Naive thymus-derived CD4-positive, alpha-beta T cell (primary cell): ENCODE results near the gene SERPINA9. TPM values are rescaled to one million over a fixed set of nuclear protein-coding genes. Genes with fewer than 3 reads are reported as not detected.
"Not testable (repeated sequence)": the region's sequence is repeated elsewhere in the genome, so short reads cannot be mapped to it uniquely, and the experiment has no call there.

ENCODE experiments used
- ATAC-seq: fragments of 150-1000 bp; cut with Tn5 transposase; 2 replicates; pipeline ENCODE4 v1.10.0; 2021; ENCODE audit warnings: mild to moderate bottlenecking, moderate library complexity
- CTCF ChIA-PET: fragments of 350-600 bp; sonication (Branson Sonifier 250); formaldehyde crosslinking; loops from one replicate; lab custom pipeline; 2021; ENCODE audit warnings: antibody characterized with exemption; lab: Charles Lee
- POLR2A ChIA-PET: fragments of 350-600 bp; sonication (Branson Sonifier 250); formaldehyde crosslinking; loops from one replicate; lab custom pipeline; 2021; ENCODE audit warnings: antibody characterized with exemption, inconsistent platforms; lab: Charles Lee
- DNase-seq, 9 donors: peaks; one replicate each; pipeline versions ENCODE4 v3.0.0 to v3.0.0-alpha.2; 2020 to 2022; ENCODE audit warnings: mixed read lengths in 1 of 9
- H3K27ac ChIP-seq: one replicate; pipeline ENCODE4 v1.7.0; 2013; ENCODE audit warnings: mild to moderate bottlenecking, low read depth, low read length, moderate library complexity
- H3K27me3 ChIP-seq, 2 donors: one replicate each; pipeline ENCODE4 v1.7.0; 2013; ENCODE audit warnings: low read length in 2 of 2, mild to moderate bottlenecking in 2 of 2, moderate library complexity in 2 of 2; ENCODE audit not compliant: control insufficient read depth in 2 of 2, insufficient read depth in 2 of 2
- H3K36me3 ChIP-seq, 3 experiments: 1 replicate in 2 of 3; 2 replicates in 1 of 3; pipeline ENCODE4 v1.7.0; 2013; ENCODE audit warnings: low read length in 3 of 3, mild to moderate bottlenecking in 3 of 3, moderate library complexity in 1 of 3; ENCODE audit not compliant: insufficient read depth in 3 of 3, control insufficient read depth in 2 of 3
- H3K4me1 ChIP-seq, 2 donors: one replicate each; pipeline ENCODE4 v1.7.0; 2013; ENCODE audit warnings: low read length in 2 of 2, mild to moderate bottlenecking in 2 of 2, moderate library complexity in 1 of 2; ENCODE audit not compliant: control insufficient read depth in 2 of 2, insufficient read depth in 2 of 2
- H3K4me3 ChIP-seq: 2 replicates; pipeline ENCODE4 v1.7.0; 2013; ENCODE audit warnings: mild to moderate bottlenecking, low read length
- H3K9me3 ChIP-seq, 3 experiments: 1 replicate in 2 of 3; 2 replicates in 1 of 3; pipeline ENCODE4 v1.7.0; 2013; ENCODE audit warnings: low read length in 3 of 3; ENCODE audit not compliant: control insufficient read depth in 2 of 3
- H3K27ac Mint-ChIP-seq, 9 donors: one replicate each; pipeline ENCODE4 v1.8.0; 2020 to 2022; ENCODE audit warnings: mixed read lengths in 9 of 9, mild to moderate bottlenecking in 8 of 9, moderate library complexity in 5 of 9, inconsistent platforms in 2 of 9
- H3K27me3 Mint-ChIP-seq, 5 donors: one replicate each; pipeline ENCODE4 v1.8.0; 2021 to 2022; ENCODE audit warnings: mixed read lengths in 5 of 5, mild to moderate bottlenecking in 1 of 5
- H3K36me3 Mint-ChIP-seq, 5 donors: one replicate each; pipeline ENCODE4 v1.8.0; 2020 to 2022; ENCODE audit warnings: mixed read lengths in 5 of 5, mild to moderate bottlenecking in 3 of 5, inconsistent platforms in 1 of 5
- H3K4me1 Mint-ChIP-seq, 7 donors: one replicate each; pipeline ENCODE4 v1.8.0; 2020 to 2022; ENCODE audit warnings: mixed read lengths in 7 of 7, mild to moderate bottlenecking in 3 of 7, inconsistent platforms in 1 of 7
- H3K4me3 Mint-ChIP-seq, 10 donors: one replicate each; pipeline ENCODE4 v1.8.0; 2020 to 2022; ENCODE audit warnings: mild to moderate bottlenecking in 10 of 10, mixed read lengths in 10 of 10, moderate library complexity in 6 of 10, inconsistent platforms in 2 of 10
- H3K9me3 Mint-ChIP-seq, 11 donors: one replicate each; pipeline ENCODE4 v1.8.0; 2020 to 2022; ENCODE audit warnings: mixed read lengths in 11 of 11, mild to moderate bottlenecking in 4 of 11, inconsistent platforms in 1 of 11, moderate library complexity in 1 of 11
- intact Hi-C, 2 donors: fragments of 100-400 bp; cut with micrococcal nuclease; formaldehyde crosslinking; loops; one replicate each; pipeline ENCODE4 v1.15.1; 2023
- polyA plus RNA-seq, 2 donors: library from polyadenylated mRNA; unstranded; fragments of 300-500 nt; fragmentation: Illumina TruSeq; gene quantifications; one replicate each; pipeline ENCODE4 v1.2.3, GENCODE V29; 2021
- total RNA-seq, 6 experiments: library from RNA in 5 of 6; stranded (reverse) in 5 of 6; gene quantifications; 1 replicate in 5 of 6; 2 replicates in 1 of 6; pipeline ENCODE4 v1.2.3 and lab custom pipeline; 2021 to 2026

The SERPINA9 gene
- total and polyA plus RNA-seq, 7 experiments from 2014 or later: not detected

- H3K27me3 ChIP-seq: peaks cover 0 to 3% of the 10 kb centered on the region in 2 donors
- Mint-ChIP-seq H3K36me3 (peaks cover 0 to 5% (median 0%) of the 10 kb centered on the region in 5 donors), H3K27me3 (peaks cover 2 to 34% (median 25%) of the 10 kb centered on the region in 5 donors), H3K27ac (no peak overlapping the region), H3K4me1 (peaks cover 0 to 3% (median 0%) of the 10 kb centered on the region in 7 donors), H3K4me3 (no peak overlapping the region), H3K9me3 (peaks cover 0 to 24% (median 10%) of the 10 kb centered on the region in 11 donors)
- intact Hi-C loops: no loop called here
- H3K27ac ChIP-seq: no peak overlapping the region
- no peaks in the 10 kb centered on the region for H3K4me1 ChIP-seq
- ATAC-seq: no peak
- peaks cover 0 to 9% (median 0%) of the 10 kb centered on the region in 3 experiments for H3K9me3 ChIP-seq
- no peak overlapping the region for H3K4me3 ChIP-seq
- ChIA-PET POLR2A (no interaction called here), CTCF (no interaction called here)
- no peaks in the 10 kb centered on the region for H3K36me3 ChIP-seq
- no peak for DNase-seq
Measured at GRCh38 chr14:94483071-94483451, 7.1 kb upstream of the SERPINA9 start.

DNA sequence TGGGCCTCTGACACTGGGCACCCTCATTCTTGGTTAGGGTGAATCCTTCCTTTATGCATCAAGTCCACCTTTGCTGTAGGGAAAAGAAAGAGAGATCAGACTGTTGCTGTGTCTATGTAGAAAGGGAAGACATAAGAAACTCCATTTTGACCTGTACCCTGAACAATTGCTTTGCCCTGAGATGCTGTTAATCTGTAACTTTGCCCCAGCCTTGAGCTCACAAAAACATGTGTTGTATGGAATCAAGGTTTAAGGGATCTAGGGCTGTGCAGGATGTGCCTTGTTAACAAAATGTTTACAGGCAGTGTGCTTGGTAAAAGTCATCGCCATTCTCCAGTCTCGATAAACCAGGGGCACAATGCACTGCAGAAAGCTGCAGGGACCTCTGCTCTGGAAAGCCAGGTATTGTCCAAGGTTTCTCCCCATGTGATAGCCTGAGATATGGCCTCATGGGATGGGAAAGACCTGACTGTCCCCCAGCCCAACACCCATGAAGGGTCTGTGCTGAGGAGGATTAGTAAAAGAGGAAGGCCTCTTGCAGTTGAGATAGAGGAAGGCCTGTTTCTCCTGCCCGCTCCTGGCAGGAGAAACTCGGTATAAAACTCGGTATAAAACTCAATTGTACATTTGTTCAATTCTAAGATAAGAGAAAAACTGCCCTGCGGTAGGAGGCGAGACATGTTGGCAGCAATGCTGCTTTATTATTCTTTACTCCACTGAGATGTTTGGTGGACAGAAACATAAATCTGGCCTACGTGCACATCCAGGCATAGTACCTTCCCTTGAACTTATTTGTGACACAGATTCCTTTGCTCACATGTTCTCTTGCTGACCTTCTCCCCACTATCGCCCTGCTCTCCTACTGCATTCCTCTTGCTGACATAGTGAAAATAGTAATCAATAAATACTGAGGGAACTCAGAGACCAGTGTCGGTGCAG lies 6.4 kb upstream of the SERPINA9 start:
- H3K36me3 ChIP-seq, H3K4me1 ChIP-seq, H3K27me3 ChIP-seq, H3K4me3 Mint-ChIP-seq, intact Hi-C loops, DNase-seq, H3K27ac Mint-ChIP-seq, H3K4me3 ChIP-seq, H3K4me1 Mint-ChIP-seq, CTCF ChIA-PET, ATAC-seq, H3K9me3 ChIP-seq, H3K36me3 Mint-ChIP-seq, POLR2A ChIA-PET, H3K27ac ChIP-seq: not testable (repeated sequence)
- peaks cover 0 to 30% (median 13%) of the 10 kb centered on the region in 11 donors for H3K9me3 Mint-ChIP-seq
- peaks cover 2 to 33% (median 22%) of the 10 kb centered on the region in 5 donors for H3K27me3 Mint-ChIP-seq

GRCh38 chr14:94481468-94482131 lies 5.6 kb upstream of the SERPINA9 start:
- Mint-ChIP-seq H3K4me1 (peaks cover 0 to 3% (median 0%) of the 10 kb centered on the region in 7 donors), H3K27ac (no peak overlapping the region), H3K27me3 (peaks cover 2 to 29% (median 19%) of the 10 kb centered on the region in 5 donors), H3K4me3 (no peak overlapping the region), H3K9me3 (peaks cover 0 to 33% (median 17%) of the 10 kb centered on the region in 11 donors), H3K36me3 (peaks cover 0 to 9% (median 0%) of the 10 kb centered on the region in 5 donors)
- Histone ChIP-seq H3K4me1 (no peaks in the 10 kb centered on the region), H3K9me3 (peaks cover 0 to 9% (median 0%) of the 10 kb centered on the region in 3 experiments), H3K27ac (no peak overlapping the region), H3K36me3 (no peaks in the 10 kb centered on the region), H3K27me3 (peaks cover 0 to 3% of the 10 kb centered on the region in 2 donors), H3K4me3 (no peak overlapping the region)
- ChIA-PET POLR2A (no interaction called here), CTCF (no interaction called here)
- ATAC-seq (no peak), DNase-seq (no peak)
- intact Hi-C loops: no loop called here

DNA sequence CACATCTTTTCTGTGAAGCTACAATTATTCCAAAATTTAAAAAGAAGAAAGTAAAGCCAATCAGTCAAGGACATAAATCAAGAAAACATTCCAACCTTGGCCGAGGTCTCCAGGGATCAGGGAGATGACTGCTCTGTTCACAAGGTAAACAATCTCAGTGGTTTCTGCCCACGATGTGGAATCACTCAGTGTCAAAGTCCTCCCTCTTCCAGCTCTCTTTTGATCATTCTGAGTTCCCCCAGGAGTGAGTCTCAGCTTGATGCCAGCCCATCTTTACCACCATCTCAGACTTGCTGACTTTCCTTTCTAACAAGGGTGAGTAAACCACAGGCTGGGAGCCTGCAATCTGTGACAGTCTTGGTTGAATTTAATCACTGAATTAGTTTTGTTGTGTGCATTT lies 4.8 kb upstream of the SERPINA9 start:
- no peaks in the 10 kb centered on the region for H3K27me3 ChIP-seq
- H3K4me3 ChIP-seq: no peak overlapping the region
- ChIA-PET CTCF (no interaction called here), POLR2A (no interaction called here)
- DNase-seq (no peak), ATAC-seq (no peak)
- intact Hi-C loops: no loop called here
- H3K4me1 Mint-ChIP-seq: no peaks in the 10 kb centered on the region
- H3K36me3 Mint-ChIP-seq: peaks cover 0 to 9% (median 0%) of the 10 kb centered on the region in 5 donors
- no peak overlapping the region for H3K27ac Mint-ChIP-seq
- no peaks in the 10 kb centered on the region for H3K4me1 ChIP-seq
- peaks cover 0 to 33% (median 17%) of the 10 kb centered on the region in 11 donors for H3K9me3 Mint-ChIP-seq
- no peak overlapping the region for H3K27ac ChIP-seq
- no peak overlapping the region for H3K4me3 Mint-ChIP-seq
- peaks cover 2 to 22% (median 15%) of the 10 kb centered on the region in 5 donors for H3K27me3 Mint-ChIP-seq
- no peaks in the 10 kb centered on the region for H3K36me3 ChIP-seq
- H3K9me3 ChIP-seq: peaks cover 0 to 9% (median 0%) of the 10 kb centered on the region in 3 experiments

DNA sequence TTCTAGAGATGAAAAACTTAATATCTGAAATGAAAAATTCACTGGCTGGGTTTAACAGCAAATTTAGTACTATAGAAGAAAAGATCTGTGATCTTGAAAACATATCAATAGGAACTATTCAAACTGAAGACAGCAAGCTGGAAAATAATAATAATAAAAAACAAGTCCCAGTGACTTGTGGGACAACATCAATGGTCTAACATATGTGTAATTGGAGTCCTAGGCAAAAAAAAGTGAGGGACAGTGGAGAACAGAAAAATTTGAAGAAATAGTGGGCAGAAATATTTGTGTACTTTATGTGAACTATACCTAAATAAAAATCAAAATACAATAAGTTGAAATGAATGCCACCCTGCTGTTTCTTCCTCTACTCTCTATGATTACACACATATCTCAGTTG lies 2.4 kb upstream of the SERPINA9 start:
- H3K27ac Mint-ChIP-seq: no peak overlapping the region
- Histone ChIP-seq H3K27me3 (no peaks in the 10 kb centered on the region), H3K9me3 (peaks cover 0 to 9% (median 0%) of the 10 kb centered on the region in 3 experiments), H3K27ac (no peak overlapping the region), H3K4me1 (no peaks in the 10 kb centered on the region), H3K4me3 (no peak overlapping the region), H3K36me3 (no peaks in the 10 kb centered on the region)
- no peak overlapping the region for H3K4me3 Mint-ChIP-seq
- DNase-seq (no peak), ATAC-seq (no peak)
- POLR2A ChIA-PET: no interaction called here
- H3K36me3 Mint-ChIP-seq: peaks cover 0 to 9% (median 0%) of the 10 kb centered on the region in 5 donors
- CTCF ChIA-PET: no interaction called here
- intact Hi-C loops: no loop called here
- H3K4me1 Mint-ChIP-seq: no peaks in the 10 kb centered on the region
- peaks cover 0 to 33% (median 17%) of the 10 kb centered on the region in 11 donors for H3K9me3 Mint-ChIP-seq
- H3K27me3 Mint-ChIP-seq: peaks cover 2 to 9% (median 3%) of the 10 kb centered on the region in 5 donors

DNA sequence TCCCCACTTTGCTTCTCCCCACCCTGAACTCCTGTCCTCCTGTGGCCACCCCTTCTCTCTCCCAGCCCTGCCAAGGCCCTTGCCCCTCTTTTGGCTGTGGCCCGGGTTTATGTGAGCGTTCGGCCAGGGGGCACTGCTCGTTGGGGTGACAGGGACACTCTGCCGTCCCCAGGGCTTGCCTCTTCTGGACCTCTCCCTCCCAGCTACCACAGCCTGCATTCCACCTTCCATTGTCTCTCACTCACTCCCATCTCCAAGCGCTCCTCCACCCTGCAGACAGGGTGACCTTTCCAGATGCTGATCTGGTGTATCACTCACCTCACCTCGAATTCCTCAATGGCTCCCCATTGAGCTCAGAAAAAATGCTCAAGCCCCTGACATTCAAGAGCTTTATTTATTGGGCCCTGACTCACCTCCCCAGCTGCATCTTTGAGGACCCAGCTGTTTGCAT lies 1.4 kb downstream of the SERPINA9 start:
- ChIA-PET CTCF (interaction anchor here (1.2 kb wide), 1 partner anchor 10 kb away, joined by 4 read pairs; no protein-coding TSS in a partner anchor), POLR2A (no interaction called here)
- Histone ChIP-seq H3K4me3 (no peak overlapping the region), H3K4me1 (no peaks in the 10 kb centered on the region), H3K27ac (no peak overlapping the region), H3K9me3 (peaks cover 0 to 5% (median 0%) of the 10 kb centered on the region in 3 experiments), H3K36me3 (no peaks in the 10 kb centered on the region), H3K27me3 (no peaks in the 10 kb centered on the region)
- DNase-seq (no peak), ATAC-seq (no peak)
- Mint-ChIP-seq H3K9me3 (peaks cover 0 to 24% (median 14%) of the 10 kb centered on the region in 11 donors), H3K4me1 (no peaks in the 10 kb centered on the region), H3K4me3 (no peak overlapping the region), H3K36me3 (peaks cover 0 to 9% (median 0%) of the 10 kb centered on the region in 5 donors), H3K27me3 (peaks cover 0 to 14% (median 6%) of the 10 kb centered on the region in 5 donors), H3K27ac (no peak overlapping the region)
- intact Hi-C loops: no loop called here
